GM12892 (cell line): ENCODE results near the gene CLEC11A.
"Not testable (repeated sequence)": the region's sequence is repeated elsewhere in the genome, so short reads cannot be mapped to it uniquely, and the experiment has no call there.

Source experiments
- POLR2A ChIP-seq: IDR thresholded peaks from 2 replicates; pipeline ENCODE4 v1.6.1; 2011; ENCODE audit warnings: low read depth, low read length, control low read depth
- POLR2AphosphoS5 ChIP-seq: IDR thresholded peaks from 2 replicates; pipeline ENCODE4 v1.6.1; 2011; ENCODE audit warnings: low read depth, low read length, control low read depth

DNA sequence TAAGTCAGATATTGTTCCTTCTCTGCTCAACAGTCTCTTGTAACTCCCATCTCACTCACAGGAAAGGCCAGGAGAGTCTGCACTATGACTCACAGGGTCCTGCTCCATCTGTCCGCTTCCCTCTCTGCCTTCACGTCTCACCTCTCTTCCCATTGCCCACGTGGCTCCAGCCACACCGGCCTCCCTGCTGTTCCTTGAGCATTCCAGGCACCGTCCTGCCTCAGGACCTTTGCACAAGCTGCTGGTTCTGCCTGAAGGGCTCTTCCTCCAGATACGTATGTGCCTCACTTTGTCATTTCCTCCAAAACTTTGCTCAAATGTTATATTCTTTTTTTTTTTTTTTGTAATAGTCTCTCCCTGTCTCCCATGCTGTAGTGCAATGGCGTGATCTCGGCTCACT is 33.1 kb downstream of the CLEC11A start:
- not testable (repeated sequence) for TF ChIP-seq POLR2AphosphoS5, POLR2A
